GM13977 (cell line): ENCODE results near the gene FUOM.

Source experiments
- DNase-seq: peaks from one replicate; pipeline ENCODE4 v3.0.0; 2012; ENCODE audit warnings: low spot score
- in situ Hi-C: fragments of 300-500 bp; cut with MboI; formaldehyde crosslinking; loops from one replicate; pipeline ENCODE4 v1.12.0; 2022; ENCODE audit warnings: low sequenced_read_pairs, low pct_unique_long_range_greater_than_20kb, mixed read lengths, inconsistent platforms; ENCODE audit not compliant: unreplicated experiment
- TF ChIP-seq, protein P1 (sequence below): IDR thresholded peaks from 2 replicates; pipeline ENCODE4 v1.5.1; 2012; ENCODE audit warnings: mild to moderate bottlenecking, control low read depth; ENCODE audit not compliant: insufficient read depth; ENCODE audit errors: extremely low read depth, missing control alignments

FUOM gene

DNA sequence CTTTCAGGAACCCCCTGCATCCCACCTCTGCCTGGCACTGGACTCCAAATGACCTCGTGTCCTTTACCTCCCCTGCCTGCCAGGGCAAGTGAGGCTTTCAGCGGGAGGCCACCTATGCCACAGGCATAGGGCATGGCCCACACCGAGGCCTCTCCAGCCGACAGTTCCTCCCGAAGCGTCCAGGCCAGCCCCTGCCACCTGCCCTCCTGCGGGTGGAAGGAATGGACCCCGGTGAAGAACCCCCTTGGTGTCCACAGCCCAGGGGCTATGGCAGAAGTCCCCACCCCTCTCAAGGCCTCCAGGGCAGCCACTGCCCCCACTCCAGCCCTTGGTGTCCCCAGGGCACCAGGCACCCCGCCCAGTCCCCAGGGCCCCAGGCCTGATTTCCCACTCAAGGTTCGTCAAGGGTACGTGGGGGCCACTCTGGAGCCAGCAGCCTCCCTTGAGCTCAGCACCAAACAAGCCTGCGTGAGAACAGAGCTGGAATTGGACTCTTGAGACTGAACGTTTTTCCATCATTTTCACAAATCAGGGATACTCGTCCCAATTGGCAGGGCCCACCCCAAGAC, 3.1 kb downstream of the FUOM start:
- no peak for DNase-seq
- TF ChIP-seq, protein P1, sequence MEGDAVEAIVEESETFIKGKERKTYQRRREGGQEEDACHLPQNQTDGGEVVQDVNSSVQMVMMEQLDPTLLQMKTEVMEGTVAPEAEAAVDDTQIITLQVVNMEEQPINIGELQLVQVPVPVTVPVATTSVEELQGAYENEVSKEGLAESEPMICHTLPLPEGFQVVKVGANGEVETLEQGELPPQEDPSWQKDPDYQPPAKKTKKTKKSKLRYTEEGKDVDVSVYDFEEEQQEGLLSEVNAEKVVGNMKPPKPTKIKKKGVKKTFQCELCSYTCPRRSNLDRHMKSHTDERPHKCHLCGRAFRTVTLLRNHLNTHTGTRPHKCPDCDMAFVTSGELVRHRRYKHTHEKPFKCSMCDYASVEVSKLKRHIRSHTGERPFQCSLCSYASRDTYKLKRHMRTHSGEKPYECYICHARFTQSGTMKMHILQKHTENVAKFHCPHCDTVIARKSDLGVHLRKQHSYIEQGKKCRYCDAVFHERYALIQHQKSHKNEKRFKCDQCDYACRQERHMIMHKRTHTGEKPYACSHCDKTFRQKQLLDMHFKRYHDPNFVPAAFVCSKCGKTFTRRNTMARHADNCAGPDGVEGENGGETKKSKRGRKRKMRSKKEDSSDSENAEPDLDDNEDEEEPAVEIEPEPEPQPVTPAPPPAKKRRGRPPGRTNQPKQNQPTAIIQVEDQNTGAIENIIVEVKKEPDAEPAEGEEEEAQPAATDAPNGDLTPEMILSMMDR, result no peak
- in situ Hi-C loops, result no loop called here

DNA sequence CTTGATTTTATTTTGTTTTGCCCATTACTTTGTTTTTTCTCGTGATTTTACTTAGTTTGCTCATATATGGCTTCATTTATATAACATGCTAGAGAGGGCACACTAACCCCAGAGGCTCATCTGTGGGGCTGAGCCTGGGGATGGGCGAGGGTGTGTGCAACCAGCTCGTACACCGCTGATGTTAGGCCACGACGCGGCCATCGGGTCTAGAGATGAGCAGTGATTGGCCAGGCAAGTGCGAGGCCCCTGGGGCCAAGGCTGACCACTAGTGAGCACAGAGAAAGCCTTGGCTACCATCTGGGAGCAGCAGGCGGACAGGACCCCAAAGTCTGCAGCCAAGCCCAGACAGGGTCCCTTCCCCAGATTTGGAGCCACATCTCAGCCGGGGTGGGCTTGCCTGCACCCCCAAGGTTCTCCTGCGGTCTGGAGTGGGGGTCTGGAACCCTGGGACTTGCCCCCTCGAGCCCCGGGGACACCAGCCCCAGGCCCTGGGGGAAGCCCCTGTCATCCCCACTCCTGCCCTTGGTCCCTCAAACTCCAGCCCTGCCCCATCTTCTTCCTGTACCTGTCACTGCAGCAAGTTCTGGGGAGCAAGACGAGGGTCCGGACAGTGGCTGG, 3.7 kb downstream of the FUOM start:
- DNase-seq, result no peak
- TF ChIP-seq, protein P1, result no peak
- in situ Hi-C loops, result no loop called here

DNA sequence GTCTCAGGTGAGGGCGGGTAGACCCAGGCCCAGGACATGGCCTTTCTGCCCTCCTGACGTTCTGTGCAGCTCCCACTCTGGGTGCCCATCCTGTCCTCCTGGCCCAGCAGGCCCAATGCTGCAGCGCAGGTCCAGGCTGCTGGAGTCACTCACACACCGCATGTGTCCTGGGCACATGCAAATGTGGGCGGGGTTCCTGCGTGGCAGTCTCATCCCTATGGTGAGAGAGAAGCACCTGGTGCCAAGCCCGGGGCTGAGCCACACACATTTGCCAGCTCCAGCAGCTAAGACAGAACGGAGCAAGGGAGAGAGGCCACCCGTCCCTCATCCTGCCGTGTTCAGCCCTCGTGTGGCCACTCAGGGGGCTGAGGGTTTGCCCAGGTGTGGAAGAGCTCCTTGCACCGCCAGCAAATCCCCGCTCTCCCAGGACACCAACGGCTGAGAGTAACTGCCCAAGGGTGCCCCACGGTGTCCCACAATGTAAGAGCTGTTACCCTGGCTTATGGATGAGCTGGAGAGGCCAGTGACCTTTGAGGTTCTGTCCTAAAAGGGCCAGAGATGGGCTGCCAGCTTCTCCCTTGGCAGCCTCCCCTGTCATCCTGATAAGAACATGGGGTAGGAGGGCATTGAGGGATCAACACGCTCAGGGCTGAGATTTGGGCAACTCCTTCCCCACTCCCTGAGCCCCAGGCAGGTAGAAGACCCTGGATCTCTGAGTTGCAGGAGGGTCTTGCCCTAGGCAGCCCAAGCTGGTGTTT, 4.4 kb downstream of the FUOM start:
- DNase-seq, result no peak
- in situ Hi-C loops, result no loop called here

DNA sequence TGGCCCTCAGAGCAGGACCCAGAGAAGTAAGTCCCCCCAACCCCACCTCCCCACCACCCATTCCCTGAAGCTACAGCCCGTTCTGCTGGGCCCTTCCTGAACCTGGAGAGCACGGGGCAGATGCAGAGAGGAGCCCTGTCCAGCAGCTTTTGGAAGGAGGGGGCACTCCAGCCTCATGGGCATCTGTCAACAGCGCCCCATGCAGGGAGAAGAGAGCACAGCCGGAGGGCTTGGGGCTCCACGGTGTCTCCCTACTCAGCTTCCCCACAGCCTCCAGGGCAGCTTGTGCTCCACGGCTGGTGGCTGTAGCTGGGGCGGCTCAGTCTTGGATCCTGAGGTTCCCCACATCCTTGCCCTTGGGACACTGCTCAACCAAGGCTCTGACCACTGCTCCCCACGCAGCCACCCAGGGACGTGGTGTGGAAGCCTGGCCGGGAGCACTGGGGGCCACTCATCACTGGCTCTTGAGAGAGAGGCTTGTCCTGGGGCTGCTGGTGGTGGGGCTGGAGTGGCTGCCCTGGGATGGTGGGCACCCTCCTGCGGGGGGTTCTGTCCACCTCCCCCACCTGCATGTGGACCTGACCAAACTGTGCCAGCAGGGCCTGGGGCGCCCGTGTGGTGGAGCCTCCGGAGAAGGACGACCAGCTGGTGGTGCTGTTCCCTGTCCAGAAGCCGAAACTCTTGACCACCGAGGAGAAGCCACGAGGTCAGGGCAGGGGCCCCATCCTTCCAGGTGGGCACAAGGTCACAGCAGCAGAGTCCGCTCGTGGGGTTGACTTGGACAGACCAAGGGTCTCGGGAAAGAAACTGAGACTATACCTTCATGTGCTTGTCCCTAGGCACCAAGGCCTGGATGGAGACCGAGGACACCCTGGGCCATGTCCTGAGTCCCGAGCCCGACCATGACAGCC, 6.2 kb downstream of the FUOM start:
- TF ChIP-seq, protein P1, result peak; percentile 10
- in situ Hi-C loops, result no loop called here
- DNase-seq, result no peak

More for the DNA sequence above, 4.4 kb downstream of the FUOM start:
- TF ChIP-seq, protein P1, result no peak

DNA sequence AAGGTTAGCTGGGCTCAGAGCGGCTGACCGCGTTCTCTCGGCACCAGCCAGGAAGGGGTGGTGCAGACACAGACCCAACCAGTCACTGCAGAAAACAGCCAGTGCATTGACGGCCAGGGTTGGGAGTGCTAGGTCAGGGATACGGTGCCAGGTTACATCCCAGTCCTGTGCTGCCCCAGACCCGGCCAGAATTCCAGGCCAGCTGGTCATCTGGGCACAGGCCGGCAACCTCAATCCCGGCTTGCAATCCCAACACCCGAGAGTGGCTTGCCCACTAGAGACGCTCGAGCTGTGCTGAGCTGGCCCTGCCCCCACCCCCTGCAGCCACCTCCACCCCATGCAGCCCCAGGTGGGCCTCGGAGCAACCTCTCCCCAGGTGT, 6.9 kb downstream of the FUOM start:
- DNase-seq, result no peak
- TF ChIP-seq, protein P1, result no peak
- in situ Hi-C loops, result no loop called here

DNA sequence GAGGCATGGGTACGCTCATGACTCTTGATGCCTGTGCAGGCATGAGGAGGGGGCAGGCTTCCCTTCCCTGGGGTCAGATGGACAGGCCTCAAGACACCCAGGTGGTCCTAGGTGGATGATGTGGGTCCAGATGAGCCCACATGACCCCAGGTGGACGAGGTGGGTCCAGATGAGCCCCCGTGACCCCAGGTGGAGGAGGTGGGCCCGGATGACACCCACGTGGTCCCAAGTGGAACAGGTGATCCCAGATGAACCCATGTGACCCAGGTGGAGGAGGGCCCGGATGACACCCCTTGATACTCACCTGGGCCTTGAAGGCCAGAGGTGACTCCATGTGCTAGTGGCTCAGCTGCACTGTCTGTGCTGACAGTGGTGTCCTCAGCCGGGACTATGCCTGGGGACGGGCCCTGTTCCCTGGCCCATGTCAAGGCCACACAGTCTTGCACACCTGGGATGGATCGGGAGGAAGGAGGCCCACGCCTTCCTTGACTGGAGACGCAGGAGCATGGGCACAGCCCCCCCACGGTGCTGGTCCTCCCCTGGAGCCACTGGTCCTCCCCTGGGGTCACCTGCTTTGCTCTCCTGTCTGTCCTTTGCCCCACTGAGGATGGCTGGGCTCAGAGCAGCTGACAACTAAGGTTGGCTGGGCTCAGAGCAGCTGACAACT, 7.4 kb downstream of the FUOM start:
- in situ Hi-C loops, result no loop called here
- TF ChIP-seq, protein P1, result no peak

More for the DNA sequence above, 7.4 kb downstream of the FUOM start:
- DNase-seq, result no peak
